OCI-LY1 (cell line): ENCODE measurements around the gene CYP20A1.

ENCODE experiments used
- H2AFZ ChIP-seq: fragments of 200-600 bp; sonication (generic), shearing (Covaris generic); 2 replicates; pipeline ENCODE4 v1.6.0; 2014; ENCODE audit warnings: antibody characterized with exemption, mild to moderate bottlenecking, low read length
- H3F3A ChIP-seq: fragments of 200-600 bp; sonication (generic), shearing (Covaris generic); 2 replicates; pipeline ENCODE4 v1.6.0; 2014; ENCODE audit warnings: mild to moderate bottlenecking, antibody characterized with exemption, low read length, moderate library complexity; ENCODE audit not compliant: insufficient read depth
- H3K27ac ChIP-seq: fragments of 200-600 bp; sonication (generic); 2 replicates; pipeline ENCODE4 v1.5.1; 2014; ENCODE audit warnings: low read length, mixed run types, mild to moderate bottlenecking, low read depth; ENCODE audit not compliant: poor library complexity, severe bottlenecking
- H3K27me3 ChIP-seq: fragments of 200-600 bp; sonication (generic); 2 replicates; pipeline ENCODE4 v1.6.0; 2014; ENCODE audit warnings: antibody characterized with exemption, mild to moderate bottlenecking, low read length, moderate library complexity; ENCODE audit not compliant: insufficient read depth
- H3K36me3 ChIP-seq: fragments of 200-600 bp; sonication (generic); 2 replicates; pipeline ENCODE4 v1.6.1; 2014; ENCODE audit warnings: mild to moderate bottlenecking, antibody characterized with exemption, low read length, moderate library complexity, mixed read lengths; ENCODE audit not compliant: insufficient read depth
- H3K4me1 ChIP-seq: fragments of 200-600 bp; sonication (generic); 2 replicates; pipeline ENCODE4 v1.5.1; 2014; ENCODE audit warnings: mild to moderate bottlenecking, low read length, moderate library complexity; ENCODE audit not compliant: insufficient read depth, severe bottlenecking
- H3K4me2 ChIP-seq: fragments of 200-600 bp; sonication (generic), shearing (Covaris generic); 2 replicates; pipeline ENCODE4 v1.6.1; 2014; ENCODE audit warnings: low read length
- H3K4me3 ChIP-seq: fragments of 200-600 bp; sonication (generic); 2 replicates; pipeline ENCODE4 v1.5.1; 2014; ENCODE audit warnings: low read length, low read depth, mild to moderate bottlenecking, mixed read lengths; ENCODE audit not compliant: poor library complexity, severe bottlenecking
- H3K79me2 ChIP-seq: fragments of 200-600 bp; shearing (Covaris generic); 2 replicates; pipeline ENCODE4 v1.6.1; 2016; ENCODE audit warnings: mixed run types, low read length, mixed read lengths; ENCODE audit not compliant: insufficient read depth
- H3K9ac ChIP-seq: fragments of 200-600 bp; sonication (generic), shearing (Covaris generic); 2 replicates; pipeline ENCODE4 v1.6.1; 2014; ENCODE audit warnings: mild to moderate bottlenecking, low read length, mixed read lengths
- H3K9me2 ChIP-seq: fragments of 200-600 bp; sonication (generic), shearing (Covaris generic); 2 replicates; pipeline ENCODE4 v1.6.1; 2014; ENCODE audit warnings: low read depth, mild to moderate bottlenecking, low read length, mixed read lengths
- H3K9me3 ChIP-seq: fragments of 200-600 bp; shearing (Covaris generic); 2 replicates; pipeline ENCODE4 v1.6.1; 2014; ENCODE audit warnings: low read length, mixed read lengths
- H4K20me1 ChIP-seq: fragments of 200-600 bp; sonication (generic), shearing (Covaris generic); 2 replicates; pipeline ENCODE4 v1.6.0; 2016; ENCODE audit warnings: mild to moderate bottlenecking, low read length; ENCODE audit not compliant: insufficient read depth
- EZH2 ChIP-seq: fragments of 200-600 bp; sonication (generic), shearing (Covaris generic); IDR thresholded peaks from 2 replicates; pipeline ENCODE4 v1.8.0; 2017; ENCODE audit warnings: borderline replicate concordance, mixed run types, mild to moderate bottlenecking, antibody characterized with exemption, low read length, moderate library complexity, mixed read lengths
- TF ChIP-seq, protein P1 (sequence below): fragments of 200-600 bp; sonication (generic), shearing (Covaris generic); IDR thresholded peaks from 2 replicates; pipeline ENCODE4 v1.5.1; 2017; ENCODE audit warnings: mild to moderate bottlenecking, antibody characterized with exemption, low read length, moderate library complexity, mixed read lengths

The CYP20A1 gene

DNA sequence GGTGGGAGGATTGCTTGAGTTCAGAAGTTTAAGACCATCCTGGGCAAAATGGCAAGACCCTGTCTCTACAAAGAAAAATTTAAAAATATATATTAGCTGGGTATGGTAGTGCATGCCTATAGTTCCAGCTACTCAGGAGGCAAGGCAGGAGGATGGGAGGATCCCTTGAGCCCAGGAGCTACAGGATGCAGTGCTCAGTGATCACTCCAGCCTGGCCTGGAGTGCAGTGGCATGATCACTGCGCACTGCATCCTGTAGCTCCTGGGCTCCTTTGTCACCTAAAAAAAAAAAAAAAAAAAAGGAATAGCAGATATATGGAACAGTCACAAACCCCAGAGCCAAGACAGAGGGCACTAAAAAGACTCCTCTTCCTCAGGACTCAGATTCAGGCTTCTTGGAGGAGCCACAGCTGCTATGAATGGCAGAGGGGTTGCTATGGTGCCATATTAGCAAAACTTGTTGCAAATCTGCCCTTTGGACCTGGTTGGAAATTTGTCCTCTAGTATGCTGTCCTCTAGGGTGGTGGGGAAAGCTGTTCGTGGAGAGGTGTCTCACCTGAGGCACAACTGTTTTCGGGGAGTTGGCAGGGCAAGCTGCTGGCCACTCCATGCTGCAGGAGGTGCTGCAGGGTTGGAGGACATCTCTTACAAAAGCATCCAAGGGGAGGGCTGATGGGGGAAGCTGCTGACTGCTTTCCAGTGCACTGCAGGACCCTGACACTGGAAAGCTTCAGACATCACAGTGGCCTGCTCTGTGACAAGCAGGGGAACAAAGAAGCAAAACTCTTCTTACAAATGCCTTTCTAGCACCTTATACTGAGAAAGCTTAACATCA is 22.7 kb downstream of the CYP20A1 start:
- no peak overlapping the region for H3K4me2 ChIP-seq
- H4K20me1 ChIP-seq: no peaks in the 10 kb centered on the region
- H3K27me3 ChIP-seq: no peaks in the 10 kb centered on the region
- no peaks in the 10 kb centered on the region for H3F3A ChIP-seq
- H2AFZ ChIP-seq: no peak overlapping the region
- H3K4me1 ChIP-seq: no peaks in the 10 kb centered on the region
- H3K9me3 ChIP-seq: no peaks in the 10 kb centered on the region
- H3K9ac ChIP-seq: no peak overlapping the region
- no peak overlapping the region for H3K4me3 ChIP-seq
- 0 out of 2 replicates have a peak, but pooled peaks cover 3% of the 10 kb centered on the region for H3K36me3 ChIP-seq
- no peaks in the 10 kb centered on the region for H3K9me2 ChIP-seq
- H3K27ac ChIP-seq: no peak overlapping the region
- no peaks in the 10 kb centered on the region for H3K79me2 ChIP-seq
- TF ChIP-seq, protein P1, sequence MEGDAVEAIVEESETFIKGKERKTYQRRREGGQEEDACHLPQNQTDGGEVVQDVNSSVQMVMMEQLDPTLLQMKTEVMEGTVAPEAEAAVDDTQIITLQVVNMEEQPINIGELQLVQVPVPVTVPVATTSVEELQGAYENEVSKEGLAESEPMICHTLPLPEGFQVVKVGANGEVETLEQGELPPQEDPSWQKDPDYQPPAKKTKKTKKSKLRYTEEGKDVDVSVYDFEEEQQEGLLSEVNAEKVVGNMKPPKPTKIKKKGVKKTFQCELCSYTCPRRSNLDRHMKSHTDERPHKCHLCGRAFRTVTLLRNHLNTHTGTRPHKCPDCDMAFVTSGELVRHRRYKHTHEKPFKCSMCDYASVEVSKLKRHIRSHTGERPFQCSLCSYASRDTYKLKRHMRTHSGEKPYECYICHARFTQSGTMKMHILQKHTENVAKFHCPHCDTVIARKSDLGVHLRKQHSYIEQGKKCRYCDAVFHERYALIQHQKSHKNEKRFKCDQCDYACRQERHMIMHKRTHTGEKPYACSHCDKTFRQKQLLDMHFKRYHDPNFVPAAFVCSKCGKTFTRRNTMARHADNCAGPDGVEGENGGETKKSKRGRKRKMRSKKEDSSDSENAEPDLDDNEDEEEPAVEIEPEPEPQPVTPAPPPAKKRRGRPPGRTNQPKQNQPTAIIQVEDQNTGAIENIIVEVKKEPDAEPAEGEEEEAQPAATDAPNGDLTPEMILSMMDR: no peak
- no peak for TF ChIP-seq EZH2

DNA sequence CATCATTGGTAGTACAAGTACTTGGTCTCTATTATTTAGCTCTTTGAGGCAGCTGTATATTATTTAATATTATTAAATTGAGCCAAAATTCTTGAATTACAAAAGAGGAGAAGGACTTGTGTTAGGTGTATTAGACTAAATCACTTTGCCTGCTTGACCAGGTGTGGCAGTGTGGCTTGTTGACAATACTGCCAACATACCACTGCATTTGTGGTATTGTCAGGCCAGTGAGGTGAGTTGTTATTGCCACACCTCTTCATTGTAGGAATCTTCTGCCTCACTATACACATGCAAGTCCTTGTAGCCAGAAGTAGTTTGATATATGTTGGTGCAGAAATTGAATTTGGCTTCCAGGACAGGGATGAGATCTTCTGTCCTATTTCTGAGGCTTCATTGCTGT is 40.5 kb downstream of the CYP20A1 start:
- H3K36me3 ChIP-seq: peaks cover 24% of the 10 kb centered on the region; the same call in 1 of the 2 replicates
- no peak overlapping the region for H3K4me2 ChIP-seq
- H3K9ac ChIP-seq: no peak overlapping the region
- no peak overlapping the region for H3K4me3 ChIP-seq
- H3K9me3 ChIP-seq: no peaks in the 10 kb centered on the region
- H4K20me1 ChIP-seq: no peaks in the 10 kb centered on the region
- H3K27ac ChIP-seq: no peak overlapping the region
- no peak overlapping the region for H2AFZ ChIP-seq
- H3K4me1 ChIP-seq: no peaks in the 10 kb centered on the region
- TF ChIP-seq, protein P1: no peak
- TF ChIP-seq EZH2: no peak
- H3K79me2 ChIP-seq: no peaks in the 10 kb centered on the region
- H3K9me2 ChIP-seq: no peaks in the 10 kb centered on the region
- no peaks in the 10 kb centered on the region for H3F3A ChIP-seq
- H3K27me3 ChIP-seq: no peaks in the 10 kb centered on the region

DNA sequence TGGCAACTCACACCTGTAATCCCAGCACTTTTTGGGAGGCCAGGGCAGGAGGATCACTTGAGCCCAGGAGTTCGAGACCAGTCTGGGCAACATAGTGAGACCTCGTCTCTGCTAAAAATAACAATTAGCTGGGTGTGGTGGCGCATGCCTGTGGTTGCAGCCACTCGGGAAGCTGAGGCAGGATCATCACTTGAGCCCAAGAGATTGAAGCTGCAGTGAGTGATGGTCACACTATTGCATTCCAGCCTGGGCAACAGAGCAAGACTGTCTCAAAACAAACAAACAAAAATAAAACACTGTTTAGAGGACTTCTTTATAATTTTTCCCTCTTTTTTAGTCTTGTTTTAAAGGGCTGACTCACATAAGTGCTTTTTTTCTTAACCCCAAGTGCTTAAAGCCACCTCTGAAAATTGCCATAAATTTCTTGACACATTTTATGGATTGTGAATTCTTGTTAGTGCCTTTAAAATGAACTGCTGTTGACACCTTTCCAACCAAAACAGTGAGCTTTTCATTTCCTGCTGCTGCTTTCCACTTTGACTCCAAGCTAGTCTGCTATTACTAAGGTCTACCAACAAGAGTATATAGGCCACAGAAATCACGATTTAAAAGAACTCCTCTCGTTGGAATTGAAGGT is 41.7 kb downstream of the CYP20A1 start:
- no peak overlapping the region for H3K4me3 ChIP-seq
- H3K36me3 ChIP-seq: peaks cover 26% of the 10 kb centered on the region; the same call in 1 of the 2 replicates
- no peak overlapping the region for H3K4me2 ChIP-seq
- no peaks in the 10 kb centered on the region for H3K9me3 ChIP-seq
- H4K20me1 ChIP-seq: no peaks in the 10 kb centered on the region
- H3K79me2 ChIP-seq: no peaks in the 10 kb centered on the region
- no peaks in the 10 kb centered on the region for H3K9me2 ChIP-seq
- H3K27ac ChIP-seq: no peak overlapping the region
- no peaks in the 10 kb centered on the region for H3F3A ChIP-seq
- TF ChIP-seq, protein P1: no peak
- no peak for TF ChIP-seq EZH2
- no peaks in the 10 kb centered on the region for H3K27me3 ChIP-seq
- no peaks in the 10 kb centered on the region for H3K4me1 ChIP-seq
- no peak overlapping the region for H2AFZ ChIP-seq
- H3K9ac ChIP-seq: no peak overlapping the region
